ENCODE data around the gene EGFR.

DNA sequence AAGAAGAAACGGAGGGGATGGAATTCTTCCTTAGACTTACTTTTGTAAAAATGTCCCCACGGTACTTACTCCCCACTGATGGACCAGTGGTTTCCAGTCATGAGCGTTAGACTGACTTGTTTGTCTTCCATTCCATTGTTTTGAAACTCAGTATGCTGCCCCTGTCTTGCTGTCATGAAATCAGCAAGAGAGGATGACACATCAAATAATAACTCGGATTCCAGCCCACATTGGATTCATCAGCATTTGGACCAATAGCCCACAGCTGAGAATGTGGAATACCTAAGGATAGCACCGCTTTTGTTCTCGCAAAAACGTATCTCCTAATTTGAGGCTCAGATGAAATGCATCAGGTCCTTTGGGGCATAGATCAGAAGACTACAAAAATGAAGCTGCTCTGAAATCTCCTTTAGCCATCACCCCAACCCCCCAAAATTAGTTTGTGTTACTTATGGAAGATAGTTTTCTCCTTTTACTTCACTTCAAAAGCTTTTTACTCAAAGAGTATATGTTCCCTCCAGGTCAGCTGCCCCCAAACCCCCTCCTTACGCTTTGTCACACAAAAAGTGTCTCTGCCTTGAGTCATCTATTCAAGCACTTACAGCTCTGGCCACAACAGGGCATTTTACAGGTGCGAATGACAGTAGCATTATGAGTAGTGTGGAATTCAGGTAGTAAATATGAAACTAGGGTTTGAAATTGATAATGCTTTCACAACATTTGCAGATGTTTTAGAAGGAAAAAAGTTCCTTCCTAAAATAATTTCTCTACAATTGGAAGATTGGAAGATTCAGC, 187.6 kb downstream of the EGFR start:
- TF ChIP-seq CTCF (IDR thresholded peaks at IDR 0.05; ENCODE audit: low read depth, low read length, poor library complexity, severe bottlenecking) (no peak), EZH2phosphoT487 (IDR thresholded peaks at IDR 0.05; ENCODE audit: borderline replicate concordance, low read length) (no peak)
